Measurements from ENCODE around the gene PRKCE. TPM values are rescaled to one million over a fixed set of nuclear protein-coding genes. Genes with fewer than 3 reads are reported as not detected.

Gene PRKCE
- total RNA-seq, 1 experiment from 2014 or later: 14.8 TPM

DNA sequence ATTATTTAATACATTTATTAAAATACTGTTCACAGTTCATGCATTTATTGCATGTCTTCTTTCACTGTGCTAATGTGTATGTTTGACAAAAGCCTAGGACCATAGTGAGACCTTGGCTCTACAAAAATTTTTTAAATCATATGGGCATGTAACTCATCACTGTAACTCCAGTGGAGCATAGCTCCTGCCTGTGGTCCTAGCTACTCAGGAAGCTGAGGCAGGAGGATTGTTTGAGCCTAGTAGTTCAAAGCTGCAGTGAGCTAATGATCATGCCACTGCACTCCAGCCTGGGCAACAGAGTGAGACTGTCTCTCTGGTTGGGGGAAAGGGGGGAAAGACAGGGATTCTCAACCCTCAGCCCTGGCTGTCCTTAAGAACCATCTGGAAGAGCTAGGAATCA, 137.8 kb downstream of the PRKCE start:
- H2AFZ ChIP-seq (ENCODE audit: low read depth, low read length, poor library complexity, severe bottlenecking): no peak overlapping the region
- H4K20me1 ChIP-seq (ENCODE audit: insufficient read depth): no peaks in the 10 kb centered on the region
- H3K27me3 ChIP-seq (ENCODE audit: insufficient read depth, low read length): no peaks in the 10 kb centered on the region
- ATAC-seq (no peak), DNase-seq (ENCODE audit: low read depth, low spot score) (no peak)
- no peaks in the 10 kb centered on the region for H3K79me2 ChIP-seq (ENCODE audit: insufficient read depth, low read length)
- no peak overlapping the region for H3K4me3 ChIP-seq (replicated peaks in 1 of 2; ENCODE audit: low read depth in 1 of 2, low read length in 2 of 2)
- POLR2A ChIA-PET: interaction anchor here (1.2 kb wide), 1 partner anchor 8 kb away, joined by 3 read pairs; no protein-coding TSS in a partner anchor
- intact Hi-C loops (cut with micrococcal nuclease): no loop called here
- H3K4me1 ChIP-seq (ENCODE audit: control insufficient read depth in 1 of 2, insufficient read depth in 2 of 2, low read length in 2 of 2): 0 out of 4 replicates have a peak, but pooled peaks cover 0 to 4% of the 10 kb centered on the region in 2 experiments
- H3K27ac ChIP-seq (ENCODE audit: low read depth, low read length): no peak overlapping the region
- RAD21 ChIA-PET (ENCODE audit: low non-redundant PET in 1 of 2, low total read pairs in 2 of 2, uncharacterized antibody in 2 of 2, unreplicated experiment in 2 of 2): no interaction called here
- no peaks in the 10 kb centered on the region for H3K36me3 ChIP-seq (ENCODE audit: control insufficient read depth in 1 of 2, insufficient read depth in 2 of 2, low read length in 2 of 2)
- H3K9me2 ChIP-seq (ENCODE audit: insufficient read depth): no peaks in the 10 kb centered on the region
- BruUV-seq (replicated peaks): no TSS peak
- no peak overlapping the region for H3K4me2 ChIP-seq (ENCODE audit: low read length)
- CTCF ChIA-PET: interaction anchor here (1.5 to 4.0 kb wide), 2 partner anchors 9 to 10 kb away, joined by 3 to 28 read pairs; no protein-coding TSS in a partner anchor
- no peak overlapping the region for H3K9ac ChIP-seq (ENCODE audit: low read length)
- no peaks in the 10 kb centered on the region for H3K9me3 ChIP-seq (ENCODE audit: control insufficient read depth in 1 of 2, insufficient read depth in 1 of 2, low read depth in 1 of 2, low read length in 2 of 2)
- TF ChIP-seq CEBPB (IDR thresholded peaks at IDR 0.05; ENCODE audit: low read depth): no peak
- TF ChIP-seq, protein P1, sequence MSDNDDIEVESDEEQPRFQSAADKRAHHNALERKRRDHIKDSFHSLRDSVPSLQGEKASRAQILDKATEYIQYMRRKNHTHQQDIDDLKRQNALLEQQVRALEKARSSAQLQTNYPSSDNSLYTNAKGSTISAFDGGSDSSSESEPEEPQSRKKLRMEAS (IDR thresholded peaks at IDR 0.05): no peak
- TF ChIP-seq JUND (IDR thresholded peaks at IDR 0.05): no peak
- TF ChIP-seq, protein P2, sequence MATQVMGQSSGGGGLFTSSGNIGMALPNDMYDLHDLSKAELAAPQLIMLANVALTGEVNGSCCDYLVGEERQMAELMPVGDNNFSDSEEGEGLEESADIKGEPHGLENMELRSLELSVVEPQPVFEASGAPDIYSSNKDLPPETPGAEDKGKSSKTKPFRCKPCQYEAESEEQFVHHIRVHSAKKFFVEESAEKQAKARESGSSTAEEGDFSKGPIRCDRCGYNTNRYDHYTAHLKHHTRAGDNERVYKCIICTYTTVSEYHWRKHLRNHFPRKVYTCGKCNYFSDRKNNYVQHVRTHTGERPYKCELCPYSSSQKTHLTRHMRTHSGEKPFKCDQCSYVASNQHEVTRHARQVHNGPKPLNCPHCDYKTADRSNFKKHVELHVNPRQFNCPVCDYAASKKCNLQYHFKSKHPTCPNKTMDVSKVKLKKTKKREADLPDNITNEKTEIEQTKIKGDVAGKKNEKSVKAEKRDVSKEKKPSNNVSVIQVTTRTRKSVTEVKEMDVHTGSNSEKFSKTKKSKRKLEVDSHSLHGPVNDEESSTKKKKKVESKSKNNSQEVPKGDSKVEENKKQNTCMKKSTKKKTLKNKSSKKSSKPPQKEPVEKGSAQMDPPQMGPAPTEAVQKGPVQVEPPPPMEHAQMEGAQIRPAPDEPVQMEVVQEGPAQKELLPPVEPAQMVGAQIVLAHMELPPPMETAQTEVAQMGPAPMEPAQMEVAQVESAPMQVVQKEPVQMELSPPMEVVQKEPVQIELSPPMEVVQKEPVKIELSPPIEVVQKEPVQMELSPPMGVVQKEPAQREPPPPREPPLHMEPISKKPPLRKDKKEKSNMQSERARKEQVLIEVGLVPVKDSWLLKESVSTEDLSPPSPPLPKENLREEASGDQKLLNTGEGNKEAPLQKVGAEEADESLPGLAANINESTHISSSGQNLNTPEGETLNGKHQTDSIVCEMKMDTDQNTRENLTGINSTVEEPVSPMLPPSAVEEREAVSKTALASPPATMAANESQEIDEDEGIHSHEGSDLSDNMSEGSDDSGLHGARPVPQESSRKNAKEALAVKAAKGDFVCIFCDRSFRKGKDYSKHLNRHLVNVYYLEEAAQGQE (IDR thresholded peaks at IDR 0.05; ENCODE audit: low read depth): no peak
- no peak for TF ChIP-seq SP1 (IDR thresholded peaks at IDR 0.05; ENCODE audit: low read depth)
- TF ChIP-seq, protein P3, sequence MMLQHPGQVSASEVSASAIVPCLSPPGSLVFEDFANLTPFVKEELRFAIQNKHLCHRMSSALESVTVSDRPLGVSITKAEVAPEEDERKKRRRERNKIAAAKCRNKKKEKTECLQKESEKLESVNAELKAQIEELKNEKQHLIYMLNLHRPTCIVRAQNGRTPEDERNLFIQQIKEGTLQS (IDR thresholded peaks at IDR 0.05): no peak
- TF ChIP-seq EZH2 (IDR thresholded peaks at IDR 0.05): no peak
- no peak for TF ChIP-seq ZNF274 (IDR thresholded peaks at IDR 0.05; ENCODE audit: low read depth, low read length)
- no peak for TF ChIP-seq SRF (IDR thresholded peaks at IDR 0.05; ENCODE audit: low read depth)
- no peak for TF ChIP-seq ZBTB33 (IDR thresholded peaks at IDR 0.05; ENCODE audit: extremely low read depth, insufficient replicate concordance, low read length)
- no peak for TF ChIP-seq POLR2A (IDR thresholded peaks at IDR 0.05; ENCODE audit: borderline replicate concordance, extremely low read depth, insufficient read depth, insufficient read length)
- TF ChIP-seq POLR2AphosphoS5 (IDR thresholded peaks at IDR 0.05; ENCODE audit: low read depth, low read length): no peak
- no peak for TF ChIP-seq TCF7L2 (IDR thresholded peaks at IDR 0.05; ENCODE audit: borderline replicate concordance, extremely low read depth, insufficient read depth, insufficient read length)
- no peak for TF ChIP-seq RAD21 (IDR thresholded peaks at IDR 0.05; ENCODE audit: low read depth)
